Mucosa of descending colon (tissue), 3 donors: ENCODE data around the gene RXFP4. TPM values are rescaled to one million over a fixed set of nuclear protein-coding genes. Genes with fewer than 3 reads are reported as not detected.

Source experiments
- ATAC-seq: fragments of 200-7000 bp; cut with Tn5 transposase; one replicate; pipeline ENCODE4 v1.9.1; 2020; ENCODE audit warnings: mild to moderate bottlenecking, moderate library complexity
- DNase-seq, 3 donors: peaks; one replicate each; pipeline ENCODE4 v3.0.0-alpha.2; 2020
- H3K36me3 ChIP-seq: fragments of 200-600 bp; one replicate; pipeline ENCODE4 v1.8.0; 2021; ENCODE audit warnings: low read depth, mild to moderate bottlenecking
- H3K4me1 ChIP-seq: fragments of 200-600 bp; one replicate; pipeline ENCODE4 v1.8.0; 2021; ENCODE audit warnings: low read depth, mild to moderate bottlenecking
- H3K4me3 ChIP-seq: fragments of 200-600 bp; one replicate; pipeline ENCODE4 v1.8.0; 2021; ENCODE audit warnings: mild to moderate bottlenecking
- H3K9me3 ChIP-seq: fragments of 200-600 bp; one replicate; pipeline ENCODE4 v1.8.0; 2021; ENCODE audit warnings: mild to moderate bottlenecking
- CTCF ChIP-seq: fragments of 200-600 bp; IDR thresholded peaks from one replicate; pipeline ENCODE4 v1.8.0; 2022; ENCODE audit warnings: antibody characterized with exemption, mild to moderate bottlenecking
- intact Hi-C, 2 donors: fragments of 100-400 bp; cut with DNase I in 1 of 2; cut with micrococcal nuclease in 1 of 2; formaldehyde crosslinking; loops; one replicate each; pipeline versions ENCODE4 v1.11.0 to v1.11.1; 2022; cut with DNase I, micrococcal nuclease
- microRNA-seq: library from miRNA; unstranded; fragments of <30 nt; microRNA quantifications from one replicate; pipeline ENCODE4, GENCODE V29; 2019
- total RNA-seq, 3 donors: library from RNA; stranded (reverse); fragmentation: NEBNext Ultra II Directional in 2 of 3; extraction: Animal tissue kit (Norgen Biotek cat#: 25700) in 2 of 3; gene quantifications; one replicate each; pipeline versions ENCODE4 v1.2.1 to v1.2.4, GENCODE V29; 2021 to 2023
- donor health status: DM: no; HTN: no; CAD: no; lungs with moderate emphysema.
- donor health status: DM: no; HTN: no; CAD: no.
- donor health status: DM: no; HTN: yes; CAD: no.

RXFP4 gene
- total RNA-seq, 3 donors from 2014 or later = 1.2 to 4.2 (median 3.3) TPM

- DNase-seq = no peak
- intact Hi-C loops = no loop called here
Observed at GRCh38 chr1:155990005-155990739, 48.7 kb downstream of the RXFP4 start.

More at GRCh38 chr1:155990005-155990739, 48.7 kb downstream of the RXFP4 start:
- no peaks in the 10 kb centered on the region for H3K4me1 ChIP-seq
- no peak for TF ChIP-seq CTCF
- peak; percentile 35 for ATAC-seq
- H3K4me3 ChIP-seq = no peak overlapping the region
- H3K36me3 ChIP-seq = no peaks in the 10 kb centered on the region
- H3K9me3 ChIP-seq = no peaks in the 10 kb centered on the region

Small RNA genes within 50 kb of the gene (microRNA-seq; reads per million reads assigned to microRNA genes)
- gene MIR6738 = not detected

Other genes with a start within 250 kb of the RXFP4 start
- 10 to 100 TPM; 38.7 to 63.0 (median 54.3) TPM for gene GON4L, start 84.4 kb upstream of the RXFP4 start, total RNA-seq
- gene SYT11, start 82.1 kb upstream of the RXFP4 start, total RNA-seq = 10 to 100 TPM in 1 of 3 donors, 1 to 10 TPM in 2; 1.6 to 18.4 (median 3.2) TPM
- gene RIT1, start 30.3 kb upstream of the RXFP4 start, total RNA-seq = 10 to 100 TPM; 21.8 to 29.7 (median 23.5) TPM
- gene KHDC4, start 7.2 kb upstream of the RXFP4 start, total RNA-seq = 10 to 100 TPM; 52.9 to 59.5 (median 58.6) TPM
- 100 to 1,000 TPM in 1 of 3 donors, 10 to 100 TPM in 2; 79.7 to 132 (median 90.5) TPM for gene ARHGEF2, start 36.9 kb downstream of the RXFP4 start, total RNA-seq
- gene SSR2, start 79.3 kb downstream of the RXFP4 start, total RNA-seq = 100 to 1,000 TPM; 144 to 203 (median 164) TPM
- 10 to 100 TPM; 23.7 to 36.9 (median 23.9) TPM for gene UBQLN4, start 112.2 kb downstream of the RXFP4 start, total RNA-seq
- 10 to 100 TPM; 49.8 to 73.4 (median 60.7) TPM for gene LAMTOR2, start 113.1 kb downstream of the RXFP4 start, total RNA-seq
- gene RAB25, start 119.5 kb downstream of the RXFP4 start, total RNA-seq = 100 to 1,000 TPM in 2 of 3 donors, 10 to 100 TPM in 1; 85.1 to 242 (median 158) TPM
- gene MEX3A, start 140.8 kb downstream of the RXFP4 start, total RNA-seq = 1 to 10 TPM in 1 of 3 donors, under 1 TPM in 2; 0.32 to 2.5 (median 0.66) TPM
- gene LMNA, start 173.1 kb downstream of the RXFP4 start, total RNA-seq = 100 to 1,000 TPM; 263 to 334 (median 308) TPM
- gene SEMA4A, start 211.9 kb downstream of the RXFP4 start, total RNA-seq = 1 to 10 TPM; 2.1 to 7.6 (median 5.5) TPM